Measurements from ENCODE around the gene NTM.

GRCh38 chr11:131770801-131771200 lies 400.4 kb downstream of the NTM start:
- TF ChIP-seq CTCF (IDR thresholded peaks at IDR 0.05) (no peak), POLR2A (IDR thresholded peaks at IDR 0.05) (no peak)

Measured in uterus (tissue), 2 donors.